HepG2 (cell line): ENCODE data around the gene P2RX6. TPM values are rescaled to one million over a fixed set of nuclear protein-coding genes. Genes with fewer than 3 reads are reported as not detected.

Experiments
- ATAC-seq: fragments of 200-7000 bp; cut with Tn5 transposase; 3 replicates; pipeline ENCODE4 v1.9.1; 2020; ENCODE audit warnings: mild to moderate bottlenecking, moderate library complexity
- BruUV-seq: library from RNA; stranded (reverse); fragments of 400-500 nt; replicated peaks from 2 replicates; lab custom pipeline; 2021; lab: Mats Ljungman, UMichigan
- CTCF ChIA-PET: fragments of 300-600 bp; formaldehyde crosslinking; extraction: SDS; loops from one replicate; lab custom pipeline; 2021; ENCODE audit warnings: low total read pairs, inconsistent platforms, low intra/inter-chr PET ratio; lab: Yijun Ruan, JAX
- POLR2A ChIA-PET: fragments of 350-600 bp; sonication (Branson Sonifier 250); formaldehyde crosslinking; loops from one replicate; lab custom pipeline; 2020; ENCODE audit warnings: antibody characterized with exemption, inconsistent platforms; lab: Yijun Ruan, JAX
- DNase-seq: peaks from one replicate; pipeline ENCODE4 v3.0.0-alpha.2; 2015; ENCODE audit warnings: low spot score
- FAIRE-seq: peaks from 3 replicates; lab custom pipeline; 2011; peaks lifted over from hg19 to GRCh38; lab: Jason Lieb, UNC
- H2AFZ ChIP-seq: one replicate; pipeline ENCODE4 v1.6.1; 2011; ENCODE audit warnings: low read length, inconsistent platforms
- H3K27ac ChIP-seq: fragments of 300-600 bp; 3 replicates; pipeline ENCODE4 v1.8.0; 2011; ENCODE audit warnings: mixed run types, mild to moderate bottlenecking, mixed read lengths, low read length, inconsistent platforms; ENCODE audit not compliant: insufficient read depth; ENCODE audit errors: extremely low read length
- H3K27me3 ChIP-seq, 2 experiments: fragments of 200-600 bp in 1 of 2; 2 replicates in 1 of 2; 3 replicates in 1 of 2; pipeline versions ENCODE4 v1.6.0 to v1.8.0; 2011; ENCODE audit warnings: low read length in 2 of 2, mild to moderate bottlenecking in 2 of 2, moderate library complexity in 2 of 2, inconsistent platforms in 1 of 2; ENCODE audit not compliant: insufficient read depth in 2 of 2, control insufficient read depth in 1 of 2
- H3K36me3 ChIP-seq, 2 experiments: fragments of 200-600 bp in 1 of 2; replicated peaks in 1 of 2; 2 replicates in 1 of 2; 3 replicates in 1 of 2; pipeline versions ENCODE4 v1.5.1 to v1.8.0; 2011; ENCODE audit warnings: low read length in 2 of 2, inconsistent platforms in 1 of 2; ENCODE audit not compliant: insufficient read depth in 2 of 2, control insufficient read depth in 1 of 2
- H3K4me1 ChIP-seq: 2 replicates; pipeline ENCODE4 v1.5.1; 2012; ENCODE audit warnings: low read length, inconsistent platforms; ENCODE audit not compliant: insufficient read depth
- H3K4me2 ChIP-seq: 2 replicates; pipeline ENCODE4 v1.6.0; 2011; ENCODE audit warnings: low read depth, low read length, inconsistent platforms
- H3K4me3 ChIP-seq, 3 experiments: fragments of 200-600 bp in 1 of 3; sonication (generic), shearing (Covaris generic) in 1 of 3; replicated peaks in 1 of 3; 2 replicates each; pipeline ENCODE4 v1.5.1; 2011 to 2016; ENCODE audit warnings: low read length in 3 of 3, inconsistent platforms in 2 of 3, low read depth in 2 of 3, mild to moderate bottlenecking in 2 of 3, control low read depth in 1 of 3, mixed read lengths in 1 of 3; ENCODE audit not compliant: insufficient read depth in 1 of 3
- H3K79me2 ChIP-seq: one replicate; pipeline ENCODE4 v1.6.1; 2011; ENCODE audit warnings: low read length, inconsistent platforms; ENCODE audit not compliant: insufficient read depth
- H3K9ac ChIP-seq: 2 replicates; pipeline ENCODE4 v1.6.0; 2011; ENCODE audit warnings: mild to moderate bottlenecking, low read depth, low read length, inconsistent platforms; ENCODE audit not compliant: insufficient read depth
- H3K9me3 ChIP-seq: 2 replicates; pipeline ENCODE4 v1.5.1; 2012; ENCODE audit warnings: mild to moderate bottlenecking, low read length
- H4K20me1 ChIP-seq: 2 replicates; pipeline ENCODE4 v1.6.0; 2011; ENCODE audit warnings: inconsistent platforms, mild to moderate bottlenecking, low read length, moderate library complexity; ENCODE audit not compliant: insufficient read depth
- AGO1 ChIP-seq: fragments of 200-400 bp; formaldehyde crosslinking; IDR thresholded peaks from 2 replicates; pipeline ENCODE4 v1.6.1; 2017; ENCODE audit warnings: mild to moderate bottlenecking, low read depth, low read length, moderate library complexity; ENCODE audit not compliant: poor library complexity, severe bottlenecking
- AGO2 ChIP-seq: fragments of 200-400 bp; formaldehyde crosslinking; optimal IDR thresholded peaks from 2 replicates; pipeline ENCODE3; 2017; ENCODE audit warnings: mild to moderate bottlenecking, low read depth, low read length, moderate library complexity
- AKAP8 ChIP-seq: sonication (generic); formaldehyde crosslinking; IDR thresholded peaks from 2 replicates; pipeline ENCODE4 v1.5.1; 2020; ENCODE audit warnings: mild to moderate bottlenecking, missing genetic modification reagents
- FIP1L1 ChIP-seq: fragments of 200-400 bp; formaldehyde crosslinking; IDR thresholded peaks from 2 replicates; pipeline ENCODE4 v1.6.1; 2018; ENCODE audit warnings: low read depth, mild to moderate bottlenecking, low read length, moderate library complexity, borderline replicate concordance; ENCODE audit not compliant: insufficient read depth
- FOXM1 ChIP-seq: sonication (generic); formaldehyde crosslinking; IDR thresholded peaks from 2 replicates; pipeline ENCODE4 v1.5.0; 2020; ENCODE audit warnings: missing genetic modification reagents
- KDM1A ChIP-seq: IDR thresholded peaks from 2 replicates; pipeline ENCODE4 v1.6.1; 2016; ENCODE audit warnings: missing compliant biosample characterization
- NR1H2 ChIP-seq: sonication (generic); formaldehyde crosslinking; IDR thresholded peaks from 2 replicates; pipeline ENCODE4 v1.8.1; 2022; ENCODE audit warnings: low read depth, missing genetic modification reagents, borderline replicate concordance
- POLR2G ChIP-seq: fragments of 200-400 bp; formaldehyde crosslinking; IDR thresholded peaks from 2 replicates; pipeline ENCODE4 v1.6.1; 2018; ENCODE audit warnings: mild to moderate bottlenecking, low read depth, low read length, moderate library complexity
- RBFOX2 ChIP-seq: fragments of 200-400 bp; formaldehyde crosslinking; IDR thresholded peaks from 2 replicates; pipeline ENCODE4 v1.6.1; 2017; ENCODE audit warnings: low read depth, mild to moderate bottlenecking, low read length
- RBM22 ChIP-seq: fragments of 200-400 bp; formaldehyde crosslinking; optimal IDR thresholded peaks from 2 replicates; pipeline ENCODE3; 2017; ENCODE audit warnings: mild to moderate bottlenecking, low read length, moderate library complexity
- RBM39 ChIP-seq: fragments of 200-400 bp; formaldehyde crosslinking; IDR thresholded peaks from one replicate; pipeline ENCODE4 v1.6.1; 2018; ENCODE audit warnings: antibody characterized with exemption, mild to moderate bottlenecking, low read depth, low read length; ENCODE audit not compliant: poor library complexity, severe bottlenecking
- ZBTB49 ChIP-seq: sonication (generic); formaldehyde crosslinking; IDR thresholded peaks from 2 replicates; pipeline ENCODE4 v1.4.0; 2020; ENCODE audit warnings: missing genetic modification reagents, borderline replicate concordance
- ZC3H13 ChIP-seq: sonication (generic); formaldehyde crosslinking; IDR thresholded peaks from 2 replicates; pipeline ENCODE4 v1.8.1; 2023; ENCODE audit warnings: mild to moderate bottlenecking, missing genetic modification reagents, moderate library complexity
- ZFY ChIP-seq: sonication (generic); formaldehyde crosslinking; IDR thresholded peaks from 2 replicates; pipeline ENCODE4 v1.4.0; 2020; ENCODE audit warnings: missing genetic modification reagents
- ZNF343 ChIP-seq: sonication (generic); formaldehyde crosslinking; IDR thresholded peaks from 2 replicates; pipeline ENCODE4 v1.4.0; 2020; ENCODE audit warnings: mild to moderate bottlenecking, missing genetic modification reagents
- ZZZ3 ChIP-seq: sonication (generic); formaldehyde crosslinking; IDR thresholded peaks from 2 replicates; pipeline ENCODE4 v1.4.0; 2020; ENCODE audit warnings: missing genetic modification reagents, mild to moderate bottlenecking, borderline replicate concordance
- WGBS: methylation state at CpG from one replicate; pipeline ENCODE4 v1.1.6; 2017; ENCODE audit warnings: low lambda C conversion rate; 5-methylcytosine and 5-hydroxymethylcytosine counted together
- in situ Hi-C: cut with HindIII; loops from 2 replicates; pipeline ENCODE4 v1.10.0; 2017; ENCODE audit warnings: low pct_unique_long_range_greater_than_20kb; ENCODE audit not compliant: extremely low pct_ligation_motif_present
- intact Hi-C: fragments of 100-400 bp; cut with micrococcal nuclease; formaldehyde crosslinking; loops from one replicate; pipeline ENCODE4 v1.10.0; 2022; ENCODE audit not compliant: unreplicated experiment
- polyA plus RNA-seq, 8 experiments: library from polyadenylated mRNA; depleted of rRNA in 3 of 8; stranded (reverse) in 7 of 8; unstranded in 1 of 8; fragments of >200 nt; fragmentation: Illumina TruSeq in 4 of 8; extraction: Trizol in 4 of 8; gene quantifications; 2 replicates each; pipeline versions ENCODE4 v1.2.1 to v1.2.3, GENCODE V29; 2011 to 2016; ENCODE audit warnings: low read depth in 4 of 8, missing spikeins in 1 of 8, mixed read lengths in 1 of 8; ENCODE audit not compliant: insufficient read depth in 1 of 8
- total RNA-seq, 5 experiments: library from RNA; depleted of rRNA; stranded (reverse); fragments of >200 nt; fragmentation: Illumina TruSeq; extraction: Trizol; gene quantifications; 2 replicates each; pipeline ENCODE4 v1.2.3, GENCODE V29; 2016; ENCODE audit warnings: low read depth in 1 of 5

Gene P2RX6
- total and polyA plus RNA-seq, 2 of the 13 experiments (the other 11 are each of a cell fraction or from before 2014, with no cell fraction given): 0.04 to 0.12 TPM

- POLR2A ChIA-PET: interaction anchor here (0.6 to 3.3 kb wide), 5 partner anchors 15 to 49 kb away, joined by 3 to 20 read pairs (median 3); partner anchors contain the start of genes LZTR1 and P2RX6
- H3K4me3 ChIP-seq: peak overlapping the region in 1 of 3 experiments; percentile 89; a peak in 1 of 6 replicates
- TF ChIP-seq FOXM1 (CRISPR knock-in tag) (no peak), NR1H2 (no peak), RBM22 (peak; percentile 64), ZNF343 (CRISPR knock-in tag) (no peak), AGO2 (peak; percentile 95), RBM39 (peak; percentile 18), ZZZ3 (CRISPR knock-in tag) (no peak), ZBTB49 (CRISPR knock-in tag) (no peak), ZC3H13 (0 out of 2 replicates have a peak, but pooled peaks have one; percentile 44), AKAP8 (CRISPR knock-in tag) (peak; percentile 25; the same call in 1 of the 2 replicates), KDM1A (CRISPR knock-in tag) (no peak), ZFY (CRISPR knock-in tag) (no peak), AGO1 (peak; percentile 72), FIP1L1 (no peak), RBFOX2 (peak; percentile 76), POLR2G (peak; percentile 6)
Measured at GRCh38 chr22:20999350-21000206, 15.4 kb upstream of the P2RX6 start.

More at GRCh38 chr22:20999350-21000206, 15.4 kb upstream of the P2RX6 start:
- Histone ChIP-seq H4K20me1 (0 out of 2 replicates have a peak, but pooled peaks cover 2% of the 10 kb centered on the region), H3K9ac (peak overlapping the region; percentile 14; the same call in 1 of the 2 replicates), H3K9me3 (no peaks in the 10 kb centered on the region), H3K4me1 (peaks cover 30% of the 10 kb centered on the region), H3K27me3 (no peaks in the 10 kb centered on the region), H3K36me3 (peaks cover 8 to 35% of the 10 kb centered on the region in 2 experiments), H3K27ac (no peak overlapping the region), H3K79me2 (peaks cover 18% of the 10 kb centered on the region), H2AFZ (no peak overlapping the region), H3K4me2 (0 out of 2 replicates have a peak overlapping the region, but pooled peaks have one; percentile 95)
- DNase-seq (no peak), FAIRE-seq (no peak), ATAC-seq (no peak)
- CTCF ChIA-PET: no interaction called here
- intact Hi-C loops: no loop called here
- in situ Hi-C loops: no loop called here
- 86% methylated on average over 2 of the region's 27 CpGs for WGBS
- BruUV-seq: no TSS peak
